Type B pancreatic cell (in vitro differentiated cells): ENCODE measurements around the gene POLR3C. TPM values are rescaled to one million over a fixed set of nuclear protein-coding genes. Genes with fewer than 3 reads are reported as not detected.
"Not testable (repeated sequence)": the region's sequence is repeated elsewhere in the genome, so short reads cannot be mapped to it uniquely, and the experiment has no call there.

Experiments
- DNase-seq: peaks from one replicate; pipeline ENCODE4 v3.0.0; 2021; ENCODE audit warnings: mixed read lengths; ENCODE audit not compliant: unreplicated experiment; ENCODE audit errors: extremely low spot score
- H3K27ac Mint-ChIP-seq: 2 replicates; pipeline ENCODE4 v1.8.0; 2021; ENCODE audit warnings: mild to moderate bottlenecking, mixed read lengths
- H3K27me3 Mint-ChIP-seq: 2 replicates; pipeline ENCODE4 v1.8.0; 2021; ENCODE audit warnings: mixed read lengths
- H3K36me3 Mint-ChIP-seq: 2 replicates; pipeline ENCODE4 v1.8.0; 2021; ENCODE audit warnings: mixed read lengths
- H3K4me1 Mint-ChIP-seq: one replicate; pipeline ENCODE4 v1.8.0; 2021; ENCODE audit warnings: mixed read lengths; ENCODE audit not compliant: unreplicated experiment
- H3K4me3 Mint-ChIP-seq: 2 replicates; pipeline ENCODE4 v1.8.0; 2021; ENCODE audit warnings: mild to moderate bottlenecking, mixed read lengths
- H3K9me3 Mint-ChIP-seq: 2 replicates; pipeline ENCODE4 v1.8.0; 2021; ENCODE audit warnings: mixed read lengths
- total RNA-seq: library from RNA; stranded (reverse); gene quantifications from 2 replicates; pipeline ENCODE4 v1.2.1, GENCODE V29; 2021; ENCODE audit warnings: low replicate concordance
- TF ChIP-seq, protein P1 (sequence below): fragments of 200-600 bp; sonication (generic); conservative IDR thresholded peaks from 2 replicates; pipeline ENCODE4 v1.5.0; 2021; ENCODE audit warnings: antibody characterized with exemption, mild to moderate bottlenecking

POLR3C gene
- total RNA-seq, 1 donor from 2014 or later, result 28.3 TPM

DNA sequence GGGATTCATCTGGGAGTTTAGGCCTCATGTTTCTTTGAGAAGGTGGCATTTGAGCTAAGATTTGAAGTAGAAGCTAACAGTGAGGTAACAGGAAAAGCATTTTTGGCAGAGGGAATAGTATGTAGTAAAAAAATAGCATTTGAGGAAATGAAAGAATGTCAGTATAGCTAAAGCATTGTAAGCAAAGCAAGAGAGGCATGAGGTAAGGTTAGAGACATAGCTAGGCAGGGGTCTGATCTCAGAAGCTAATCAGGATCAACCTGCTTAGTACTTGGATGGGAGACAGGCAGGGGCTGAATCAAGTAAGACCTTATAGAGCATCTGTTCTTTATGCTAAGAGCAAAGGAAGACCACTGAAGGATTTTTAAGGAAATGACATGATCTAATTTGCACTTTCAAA is 4.0 kb downstream of the POLR3C start:
- H3K27ac Mint-ChIP-seq, result no peak overlapping the region

GRCh38 chr1:145828367-145829026 is 4.5 kb downstream of the POLR3C start:
- H3K27me3 Mint-ChIP-seq, result no peaks in the 10 kb centered on the region
- peaks cover 49% of the 10 kb centered on the region for H3K36me3 Mint-ChIP-seq
- peaks cover 6% of the 10 kb centered on the region for H3K4me1 Mint-ChIP-seq
- TF ChIP-seq, protein P1, sequence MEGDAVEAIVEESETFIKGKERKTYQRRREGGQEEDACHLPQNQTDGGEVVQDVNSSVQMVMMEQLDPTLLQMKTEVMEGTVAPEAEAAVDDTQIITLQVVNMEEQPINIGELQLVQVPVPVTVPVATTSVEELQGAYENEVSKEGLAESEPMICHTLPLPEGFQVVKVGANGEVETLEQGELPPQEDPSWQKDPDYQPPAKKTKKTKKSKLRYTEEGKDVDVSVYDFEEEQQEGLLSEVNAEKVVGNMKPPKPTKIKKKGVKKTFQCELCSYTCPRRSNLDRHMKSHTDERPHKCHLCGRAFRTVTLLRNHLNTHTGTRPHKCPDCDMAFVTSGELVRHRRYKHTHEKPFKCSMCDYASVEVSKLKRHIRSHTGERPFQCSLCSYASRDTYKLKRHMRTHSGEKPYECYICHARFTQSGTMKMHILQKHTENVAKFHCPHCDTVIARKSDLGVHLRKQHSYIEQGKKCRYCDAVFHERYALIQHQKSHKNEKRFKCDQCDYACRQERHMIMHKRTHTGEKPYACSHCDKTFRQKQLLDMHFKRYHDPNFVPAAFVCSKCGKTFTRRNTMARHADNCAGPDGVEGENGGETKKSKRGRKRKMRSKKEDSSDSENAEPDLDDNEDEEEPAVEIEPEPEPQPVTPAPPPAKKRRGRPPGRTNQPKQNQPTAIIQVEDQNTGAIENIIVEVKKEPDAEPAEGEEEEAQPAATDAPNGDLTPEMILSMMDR, result no peak
- no peaks in the 10 kb centered on the region for H3K9me3 Mint-ChIP-seq
- H3K4me3 Mint-ChIP-seq, result no peak overlapping the region
- no peak overlapping the region for H3K27ac Mint-ChIP-seq
- DNase-seq, result no peak

More for the DNA sequence above, 4.0 kb downstream of the POLR3C start:
- no peak for DNase-seq
- Mint-ChIP-seq H3K36me3 (peaks cover 44% of the 10 kb centered on the region), H3K4me3 (no peak overlapping the region), H3K27me3 (no peaks in the 10 kb centered on the region), H3K9me3 (no peaks in the 10 kb centered on the region), H3K4me1 (peaks cover 6% of the 10 kb centered on the region)
- TF ChIP-seq, protein P1, result no peak

GRCh38 chr1:145830810-145831209 is 6.8 kb downstream of the POLR3C start:
- H3K27me3 Mint-ChIP-seq, H3K4me1 Mint-ChIP-seq, DNase-seq, H3K27ac Mint-ChIP-seq, H3K4me3 Mint-ChIP-seq, H3K9me3 Mint-ChIP-seq: not testable (repeated sequence)
- peaks cover 47% of the 10 kb centered on the region for H3K36me3 Mint-ChIP-seq

DNA sequence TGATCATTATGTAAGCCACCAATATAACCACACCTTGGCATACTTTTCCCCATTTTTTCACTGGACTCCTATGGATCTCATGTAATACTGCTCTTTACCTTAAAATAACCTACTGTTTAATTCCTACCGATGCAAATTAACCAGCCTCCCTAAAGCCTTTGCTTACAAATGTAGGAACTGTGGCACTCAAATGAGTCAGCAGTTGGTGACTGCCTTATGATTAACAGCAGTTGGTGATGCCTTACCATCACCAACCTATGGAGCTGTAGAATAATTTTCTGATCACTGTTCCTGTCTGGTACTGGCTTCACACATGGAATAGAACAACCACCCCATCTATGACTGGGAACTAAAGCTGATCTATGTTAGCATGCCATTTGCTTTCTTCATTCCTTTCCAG is 13.7 kb downstream of the POLR3C start:
- Mint-ChIP-seq H3K36me3 (peaks cover 24% of the 10 kb centered on the region), H3K4me1 (no peaks in the 10 kb centered on the region), H3K4me3 (no peak overlapping the region), H3K27ac (no peak overlapping the region), H3K27me3 (no peaks in the 10 kb centered on the region), H3K9me3 (no peaks in the 10 kb centered on the region)
- no peak for DNase-seq
- TF ChIP-seq, protein P1, result no peak

DNA sequence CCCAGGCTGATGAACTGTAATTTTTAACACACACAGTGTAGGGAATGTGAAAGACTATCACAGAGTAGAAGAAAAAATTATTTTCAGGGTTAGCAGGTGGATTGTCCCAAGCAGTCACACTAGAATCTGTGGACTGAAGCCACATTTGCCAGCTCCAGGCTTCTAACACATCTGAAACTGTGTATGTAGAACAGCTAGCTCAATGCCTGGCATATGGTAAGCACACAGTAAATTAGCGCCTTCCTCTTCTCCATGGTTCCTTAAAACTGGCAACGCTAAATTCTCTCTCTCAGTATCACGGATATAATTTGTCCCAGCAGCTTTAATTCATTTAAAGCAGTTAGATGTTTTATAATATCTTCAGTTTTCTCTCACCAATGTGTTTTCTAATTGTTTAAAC is 19.0 kb downstream of the POLR3C start:
- Mint-ChIP-seq H3K36me3 (peaks cover 11% of the 10 kb centered on the region), H3K9me3 (no peaks in the 10 kb centered on the region), H3K27ac (no peak overlapping the region), H3K4me3 (no peak overlapping the region), H3K27me3 (no peaks in the 10 kb centered on the region), H3K4me1 (peaks cover 5% of the 10 kb centered on the region)
- TF ChIP-seq, protein P1, result no peak
- DNase-seq, result no peak

- Mint-ChIP-seq H3K27ac (no peak overlapping the region), H3K9me3 (no peaks in the 10 kb centered on the region), H3K27me3 (no peaks in the 10 kb centered on the region)
Observed at GRCh38 chr1:145845144-145845513, 21.1 kb downstream of the POLR3C start.

More at GRCh38 chr1:145845144-145845513, 21.1 kb downstream of the POLR3C start:
- Mint-ChIP-seq H3K36me3 (peaks cover 10% of the 10 kb centered on the region), H3K4me3 (no peak overlapping the region), H3K4me1 (peaks cover 5% of the 10 kb centered on the region)
- no peak for DNase-seq
- TF ChIP-seq, protein P1, result no peak
